ENCODE results near the gene ZNF737.
"Not testable (repeated sequence)": the region's sequence is repeated elsewhere in the genome, so short reads cannot be mapped to it uniquely, and the experiment has no call there.

The ZNF737 gene

DNA sequence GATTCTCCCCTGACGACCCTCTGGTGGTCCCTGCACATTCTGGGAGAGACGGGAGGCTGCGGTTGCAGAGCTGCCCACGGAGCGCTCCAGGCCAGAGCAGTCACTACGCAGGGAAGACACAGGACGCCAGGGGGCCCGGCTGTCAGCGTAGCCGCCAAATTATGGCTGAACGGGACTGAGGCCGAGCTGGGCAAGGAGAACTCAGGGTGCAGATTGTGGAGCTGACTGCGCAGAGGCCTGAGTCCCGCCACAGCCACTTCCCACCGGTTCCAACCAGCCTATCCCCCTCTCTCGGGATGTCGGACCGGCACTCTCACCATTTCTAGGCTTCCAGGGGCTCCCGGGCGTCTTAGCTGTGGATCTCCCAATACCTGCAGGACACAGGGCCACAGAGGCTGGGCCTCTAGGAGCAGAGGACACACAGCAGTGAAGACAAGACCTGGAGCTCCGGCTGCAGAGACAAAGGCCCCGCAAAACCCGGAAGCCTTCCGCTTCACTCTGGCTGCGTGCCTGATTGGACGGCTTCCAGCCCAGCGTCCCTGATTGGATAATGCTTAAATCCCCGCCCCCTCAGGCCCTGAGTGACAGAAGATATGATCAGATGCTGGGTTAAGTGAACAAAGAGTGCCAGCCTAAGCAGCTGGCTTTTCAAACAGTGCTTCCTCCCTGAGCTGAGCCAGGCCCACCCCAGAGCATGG lies at the start of gene ZNF737:
TSS of gene ZNF737 (minus strand) at position 461 of the 698 bp plus-strand sequence. CDS start at position 320, 141 bp downstream.
- DNase-seq, result peak; percentile 98

DNA sequence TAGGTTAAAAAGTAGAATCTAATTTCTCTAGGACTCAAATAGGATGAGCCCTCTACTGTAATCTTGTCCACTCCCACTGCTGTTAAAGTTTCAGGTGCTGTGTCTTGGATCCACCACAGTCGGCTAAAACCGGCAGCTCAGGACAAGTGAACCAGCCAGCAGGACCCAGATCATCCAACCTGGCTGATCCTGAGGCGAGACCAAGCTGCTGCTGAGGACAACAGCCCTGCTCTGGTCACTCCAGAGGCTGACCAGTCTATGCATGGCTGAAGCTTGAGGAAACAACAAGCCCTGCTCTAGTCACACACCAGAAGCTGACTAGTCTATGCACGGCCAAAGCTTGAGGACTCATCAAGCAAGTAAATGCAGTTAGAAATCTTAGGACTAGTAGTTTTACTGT lies 49.4 kb upstream of the ZNF737 start:
- not testable (repeated sequence) for DNase-seq

DNA sequence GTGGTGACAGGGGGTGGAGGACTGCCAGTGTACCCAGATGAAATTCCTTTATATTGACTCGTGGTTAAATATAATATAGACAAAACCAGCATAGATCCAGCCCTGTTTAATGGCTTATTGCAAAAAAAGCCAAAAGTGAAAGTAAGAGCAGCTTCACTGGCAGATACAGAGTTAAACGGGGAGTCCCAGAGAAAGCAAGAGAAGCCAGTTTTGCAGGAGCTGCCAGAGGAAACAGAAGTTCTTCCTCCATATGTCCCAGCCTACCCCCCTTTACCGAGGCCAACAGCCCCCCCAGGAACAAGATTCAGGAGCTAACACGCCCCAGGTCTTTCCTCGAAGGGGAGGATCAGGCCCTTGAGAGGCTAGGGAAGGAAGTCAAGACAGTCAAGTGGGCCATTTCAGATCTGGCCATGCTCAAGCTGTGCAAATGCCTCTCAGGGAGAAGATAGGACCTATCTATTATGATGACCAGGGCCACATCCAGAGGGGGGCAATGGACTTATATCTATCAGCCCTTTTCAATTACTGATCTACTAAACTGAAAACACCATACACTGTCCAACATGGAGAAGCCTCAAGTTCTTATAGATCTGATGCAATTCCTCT lies 47.2 kb upstream of the ZNF737 start:
- no peak for DNase-seq

DNA sequence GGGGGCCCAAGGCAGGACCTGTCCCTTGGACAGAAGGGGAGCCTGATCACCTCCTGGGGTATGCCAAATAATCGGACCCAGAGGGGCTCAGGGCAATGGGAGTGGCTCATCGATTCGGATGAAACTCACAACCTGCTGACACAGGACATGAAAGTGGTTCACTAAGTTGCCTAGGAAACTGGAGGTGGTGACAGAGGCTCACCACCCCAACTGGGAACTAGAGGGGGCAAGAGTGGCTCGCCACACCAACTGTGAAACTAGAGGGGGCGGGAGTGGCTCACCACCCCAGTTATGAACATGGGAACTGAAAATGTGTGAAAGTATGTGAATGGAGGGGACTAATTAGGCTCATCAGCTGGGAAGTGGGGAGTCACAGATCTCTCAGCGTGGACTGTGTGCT lies 46.3 kb upstream of the ZNF737 start:
- no peak for DNase-seq

DNA sequence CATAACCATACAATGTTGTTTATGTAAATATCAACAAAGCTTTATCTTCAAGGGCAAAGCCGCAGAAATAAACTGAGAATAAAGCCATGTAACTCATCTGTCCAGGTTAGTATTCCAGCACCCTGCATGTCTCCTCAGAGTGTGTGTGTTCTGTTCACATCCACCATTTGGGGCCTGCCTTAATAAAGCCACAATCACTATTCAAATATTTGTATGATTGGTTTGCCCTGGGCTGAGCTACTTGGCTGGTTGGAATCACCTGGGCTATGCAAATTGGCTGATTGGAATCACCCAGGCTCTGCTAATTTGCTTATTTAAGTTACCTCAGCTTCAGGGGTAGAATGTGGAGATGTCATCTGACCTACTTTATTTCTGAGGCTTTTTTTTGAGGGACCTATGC lies 42.4 kb upstream of the ZNF737 start:
- DNase-seq, result no peak

DNA sequence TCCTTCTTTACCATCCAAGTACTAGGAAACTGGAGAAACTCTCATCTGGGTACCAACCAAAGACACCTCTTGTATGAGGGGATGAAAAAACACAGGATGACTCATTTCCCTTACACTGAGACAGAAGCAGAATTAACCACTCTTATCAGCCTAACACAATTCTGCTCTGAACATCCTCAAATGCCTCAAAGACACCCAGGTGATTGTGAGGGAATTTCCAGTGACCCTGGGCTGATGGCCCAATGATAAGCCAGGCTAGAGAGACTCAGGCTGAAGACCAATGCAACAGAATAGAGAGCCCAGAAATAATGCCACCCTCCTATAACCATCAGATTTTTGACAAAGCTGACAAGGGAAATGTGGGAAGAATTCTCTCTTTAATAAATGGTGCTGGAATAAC lies 7.0 kb downstream of the ZNF737 start:
- DNase-seq, result no peak

DNA sequence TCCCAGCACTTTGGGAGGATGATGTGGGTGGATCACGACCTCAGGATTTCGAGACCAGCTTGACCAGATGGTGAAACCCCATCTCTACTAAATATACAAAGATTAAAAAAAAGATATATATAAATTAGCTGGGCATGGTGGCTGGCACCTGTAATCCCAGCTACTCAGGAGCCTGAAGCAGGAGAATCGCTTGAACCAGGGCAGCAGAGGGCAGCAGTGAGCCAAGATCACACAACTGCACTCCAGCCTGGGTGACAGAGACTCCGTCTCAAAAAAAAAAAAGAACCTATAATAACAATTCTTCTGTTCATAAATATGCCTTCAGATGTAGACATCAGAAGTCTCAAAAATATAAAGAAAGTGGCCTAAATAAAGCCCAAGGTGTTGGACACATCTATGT lies 7.6 kb downstream of the ZNF737 start:
- no peak for DNase-seq

DNA sequence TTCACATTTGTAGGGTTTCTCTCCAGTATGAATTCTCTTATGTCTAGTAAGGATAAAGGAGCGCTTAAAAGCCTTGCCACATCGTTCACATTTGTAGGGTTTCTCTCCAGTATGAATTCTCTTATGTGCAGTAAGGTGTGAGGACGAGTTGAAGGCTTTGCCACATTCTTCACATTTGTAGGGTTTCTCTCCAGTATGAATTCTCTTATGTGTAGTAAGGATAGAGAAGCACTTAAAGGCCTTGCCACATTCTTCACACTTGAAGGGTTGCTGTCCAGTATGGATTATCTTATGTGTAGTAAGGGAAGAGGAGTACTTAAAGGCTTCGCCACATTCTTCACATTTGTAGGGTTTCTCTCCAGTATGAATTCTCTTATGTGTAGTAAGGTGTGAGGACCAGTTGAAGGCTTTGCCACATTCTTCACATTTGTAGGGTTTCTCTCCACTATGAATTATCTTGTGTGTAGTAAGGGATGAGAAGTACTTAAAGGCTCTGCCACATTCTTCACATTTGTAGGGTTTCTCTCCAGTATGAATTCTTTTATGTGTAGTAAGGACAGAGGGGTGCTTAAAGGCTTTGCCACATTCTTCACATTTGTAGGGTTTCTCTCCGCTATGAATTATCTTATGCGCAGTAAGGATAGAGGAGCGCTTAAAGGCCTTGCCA lies 20.8 kb downstream of the ZNF737 start:
- not testable (repeated sequence) for DNase-seq

GRCh38 chr19:20530303-20530702 lies 35.3 kb downstream of the ZNF737 start:
- not testable (repeated sequence) for DNase-seq

DNA sequence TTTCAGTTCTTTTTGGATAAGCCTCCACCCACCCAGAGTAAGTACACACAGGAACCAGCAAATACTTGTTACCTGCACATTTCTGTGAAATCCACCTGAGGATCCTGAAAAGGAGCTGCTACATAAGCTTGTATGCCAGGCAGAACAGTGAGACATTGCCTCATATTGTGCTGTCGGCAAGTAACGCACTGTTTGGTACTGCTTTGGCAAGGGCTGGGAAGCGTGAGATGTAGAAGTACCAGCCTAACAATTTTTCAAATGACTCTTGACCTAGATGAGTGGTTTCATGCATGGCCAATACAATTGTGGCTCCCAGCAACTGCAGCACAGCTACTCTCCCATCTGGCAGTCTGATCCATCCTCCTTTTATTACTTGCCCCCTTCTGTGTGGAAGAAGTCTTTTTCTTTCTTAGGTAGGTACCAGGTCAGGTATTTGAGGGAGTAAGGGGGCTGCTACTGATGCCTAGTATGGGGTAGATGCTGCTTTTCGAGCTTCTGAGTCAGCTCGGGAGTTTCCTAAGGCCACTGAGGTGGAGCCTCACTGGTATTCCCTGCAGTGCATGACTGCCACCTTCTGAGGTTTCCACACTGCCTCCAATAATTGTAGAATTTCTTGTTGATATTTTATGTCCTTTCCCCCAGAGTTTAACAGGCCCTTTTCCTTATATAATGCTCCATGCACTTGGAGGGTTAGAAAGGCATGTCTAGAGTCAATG lies 52.2 kb downstream of the ZNF737 start:
- peak; percentile 44 for DNase-seq

DNA sequence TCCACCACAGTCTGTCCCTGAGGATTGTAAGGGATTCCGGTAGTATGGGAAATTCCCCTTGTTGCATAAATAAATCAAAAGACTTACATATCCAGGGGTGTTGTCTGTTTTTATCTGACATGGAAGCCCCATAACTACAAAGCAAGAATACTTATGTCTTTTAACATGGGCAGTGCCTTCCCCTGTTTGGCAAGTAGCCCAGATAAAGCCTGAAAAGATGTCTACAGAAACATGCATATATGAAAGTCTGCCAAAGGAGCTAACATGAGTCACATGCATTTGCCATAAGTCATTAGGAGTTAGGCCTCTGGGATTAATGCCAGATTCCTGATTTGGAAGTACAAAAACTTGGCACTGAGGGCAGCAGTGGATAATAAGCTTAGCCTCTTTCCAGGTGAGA lies 62.1 kb downstream of the ZNF737 start:
- peak; percentile 2 for DNase-seq
